NCI-H446 (cell line): ENCODE measurements around the gene THAP6.
"Not testable (repeated sequence)": the region's sequence is repeated elsewhere in the genome, so short reads cannot be mapped to it uniquely, and the experiment has no call there.

Source experiments
- DNase-seq, 2 experiments: peaks; one replicate each; lab custom pipeline; 2025; lab: John Stamatoyannopoulos, UW

The THAP6 gene

GRCh38 chr4:75514131-75514948 is at the start of gene THAP6, which contains the start of gene RCHY1:
THAP6 (plus strand) TSS chr4:75514473; CDS start chr4:75515453, 980 bp downstream.
RCHY1 (minus strand) TSS chr4:75514403; CDS start chr4:75514286, 117 bp downstream.
- peak; percentile 92 to 96 for DNase-seq

- DNase-seq = no peak
Measured at GRCh38 chr4:75469896-75470295, 44.4 kb upstream of the THAP6 start.

- no peak for DNase-seq
Measured at GRCh38 chr4:75470738-75471137, 43.5 kb upstream of the THAP6 start.

GRCh38 chr4:75477201-75477600 is 37.1 kb upstream of the THAP6 start:
- DNase-seq = no peak

GRCh38 chr4:75484190-75484589 is 30.1 kb upstream of the THAP6 start:
- DNase-seq = peak; percentile 47 to 92

GRCh38 chr4:75490155-75490554 is 24.1 kb upstream of the THAP6 start:
- DNase-seq = peak in 1 of 2 experiments; percentile 8

- no peak for DNase-seq
Measured at GRCh38 chr4:75494563-75494962, 19.7 kb upstream of the THAP6 start.

- no peak for DNase-seq
Measured at GRCh38 chr4:75495476-75495875, 18.8 kb upstream of the THAP6 start.

- no peak for DNase-seq
Measured at GRCh38 chr4:75496406-75496805, 17.9 kb upstream of the THAP6 start.

- no peak for DNase-seq
Measured at GRCh38 chr4:75497133-75497532, 17.1 kb upstream of the THAP6 start.

- no peak for DNase-seq
Measured at GRCh38 chr4:75498041-75498440, 16.2 kb upstream of the THAP6 start.

- DNase-seq = no peak
Measured at GRCh38 chr4:75499900-75500299, 14.4 kb upstream of the THAP6 start.

GRCh38 chr4:75502671-75503070 is 11.6 kb upstream of the THAP6 start:
- no peak for DNase-seq

GRCh38 chr4:75505630-75506029 is 8.6 kb upstream of the THAP6 start:
- no peak for DNase-seq

- DNase-seq = not testable (repeated sequence)
Measured at GRCh38 chr4:75509592-75509991, 4.7 kb upstream of the THAP6 start.

GRCh38 chr4:75511841-75512240 is 2.4 kb upstream of the THAP6 start:
- DNase-seq = no peak

GRCh38 chr4:75512386-75513211 is 1.7 kb upstream of the THAP6 start:
- DNase-seq = no peak

GRCh38 chr4:75513526-75514130 is 645 bp upstream of the THAP6 start:
- no peak for DNase-seq

- DNase-seq = no peak
Measured at GRCh38 chr4:75514949-75515612, 808 bp downstream of the THAP6 start.

GRCh38 chr4:75516144-75516543 is 1.9 kb downstream of the THAP6 start:
- DNase-seq = no peak

- DNase-seq = not testable (repeated sequence)
Measured at GRCh38 chr4:75519452-75519851, 5.2 kb downstream of the THAP6 start.

- DNase-seq = no peak
Measured at GRCh38 chr4:75525086-75525485, 10.8 kb downstream of the THAP6 start.
